ENCODE results near the gene MAPKAP1. TPM values are rescaled to one million over a fixed set of nuclear protein-coding genes. Genes with fewer than 3 reads are reported as not detected.
"Not testable (repeated sequence)": the region's sequence is repeated elsewhere in the genome, so short reads cannot be mapped to it uniquely, and the experiment has no call there.

MAPKAP1 gene
- total RNA-seq, 1 experiment from 2014 or later, result 203 TPM

GRCh38 chr9:125609744-125610143 is 97.3 kb downstream of the MAPKAP1 start:
- DNase-seq (ENCODE audit: low read depth), result no peak

DNA sequence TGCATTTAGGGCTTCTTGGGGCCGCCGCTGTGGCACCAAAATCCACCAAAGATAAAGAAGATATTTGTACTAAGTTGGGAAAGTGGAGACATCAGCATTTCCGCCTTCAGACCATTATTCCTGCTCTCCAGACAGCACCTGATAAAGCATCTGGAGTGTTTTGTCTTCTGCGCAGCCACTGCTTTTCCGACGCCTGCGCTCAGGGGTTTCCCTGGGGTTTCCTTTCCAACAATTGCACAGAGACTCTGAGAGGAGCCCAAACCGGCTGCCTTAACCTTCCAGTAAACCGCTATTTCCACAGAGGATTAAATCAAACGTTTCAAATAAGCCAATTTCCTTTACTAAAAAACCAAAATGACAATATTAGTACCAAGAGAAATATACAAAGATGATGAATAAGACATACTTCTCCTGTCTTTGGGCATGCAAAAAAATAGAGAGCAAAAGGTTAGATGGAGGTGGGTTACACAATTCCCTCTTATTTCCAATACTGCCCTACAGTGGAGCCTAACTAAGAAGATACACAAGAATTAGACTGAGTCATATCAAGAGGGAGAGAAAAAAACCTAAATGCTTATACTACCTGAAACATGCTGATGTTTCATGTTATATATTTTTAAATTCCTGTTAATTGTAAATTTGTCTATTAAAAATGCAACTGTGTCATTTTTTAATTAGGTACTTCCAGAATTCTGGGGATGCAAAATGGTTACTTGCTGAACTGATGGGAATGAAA is 98.4 kb downstream of the MAPKAP1 start:
- DNase-seq (ENCODE audit: low read depth), result no peak

GRCh38 chr9:125604196-125604595 is 102.8 kb downstream of the MAPKAP1 start:
- no peak for DNase-seq (ENCODE audit: low read depth)

DNA sequence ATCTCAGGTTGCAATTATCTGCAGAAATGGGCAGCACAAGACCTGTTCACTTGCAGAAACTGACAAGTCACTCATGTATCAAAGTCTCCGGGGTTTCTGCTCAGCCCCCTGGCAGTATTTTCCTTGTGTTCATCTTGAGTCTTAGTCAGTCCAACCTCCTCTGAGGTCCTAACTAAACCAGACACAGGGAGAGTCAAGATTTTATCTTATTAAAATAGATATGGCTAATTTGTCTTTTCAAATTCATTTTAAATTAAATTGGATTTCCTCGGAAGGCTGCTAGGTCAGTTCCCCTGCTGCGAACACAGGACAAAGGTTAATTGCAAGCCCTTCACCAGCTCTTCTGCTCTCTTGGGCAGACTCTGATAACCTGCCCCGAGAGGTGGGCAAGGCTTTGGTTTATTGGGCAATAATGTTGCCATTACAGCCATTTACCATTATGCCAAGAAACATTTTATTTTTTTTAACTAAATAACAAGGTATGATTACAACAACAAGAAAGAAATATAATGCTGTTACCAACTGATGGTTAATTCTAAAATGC is 103.5 kb downstream of the MAPKAP1 start:
- DNase-seq (ENCODE audit: low read depth), result no peak

DNA sequence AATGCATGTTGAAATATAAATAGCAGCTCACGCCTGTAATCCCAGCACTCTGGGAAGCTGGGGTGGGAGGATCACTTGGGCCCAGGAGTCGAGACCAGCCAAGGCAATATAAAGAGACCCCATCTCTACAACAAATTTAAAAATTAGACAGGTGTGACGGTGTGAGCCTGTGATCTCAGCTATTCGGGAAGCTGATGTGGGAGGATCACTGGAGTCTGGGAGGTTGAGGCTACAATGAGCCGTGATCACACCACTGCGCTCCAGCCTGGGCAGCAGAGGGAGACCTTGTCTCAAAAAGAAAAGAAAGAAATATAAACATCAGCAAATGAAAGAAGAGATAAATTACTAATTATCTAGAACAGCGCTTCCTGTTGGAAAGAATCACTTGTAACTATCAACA is 105.0 kb downstream of the MAPKAP1 start:
- no peak for DNase-seq (ENCODE audit: low read depth)

- DNase-seq (ENCODE audit: low read depth), result no peak
Observed at GRCh38 chr9:125600194-125600593, 106.8 kb downstream of the MAPKAP1 start.

- DNase-seq (ENCODE audit: low read depth), result no peak
Observed at GRCh38 chr9:125594223-125594610, 112.8 kb downstream of the MAPKAP1 start.

- no peak for DNase-seq (ENCODE audit: low read depth)
Observed at GRCh38 chr9:125593581-125594222, 113.3 kb downstream of the MAPKAP1 start.

GRCh38 chr9:125591888-125592287 is 115.1 kb downstream of the MAPKAP1 start:
- no peak for DNase-seq (ENCODE audit: low read depth)

GRCh38 chr9:125591245-125591644 is 115.8 kb downstream of the MAPKAP1 start:
- no peak for DNase-seq (ENCODE audit: low read depth)

DNA sequence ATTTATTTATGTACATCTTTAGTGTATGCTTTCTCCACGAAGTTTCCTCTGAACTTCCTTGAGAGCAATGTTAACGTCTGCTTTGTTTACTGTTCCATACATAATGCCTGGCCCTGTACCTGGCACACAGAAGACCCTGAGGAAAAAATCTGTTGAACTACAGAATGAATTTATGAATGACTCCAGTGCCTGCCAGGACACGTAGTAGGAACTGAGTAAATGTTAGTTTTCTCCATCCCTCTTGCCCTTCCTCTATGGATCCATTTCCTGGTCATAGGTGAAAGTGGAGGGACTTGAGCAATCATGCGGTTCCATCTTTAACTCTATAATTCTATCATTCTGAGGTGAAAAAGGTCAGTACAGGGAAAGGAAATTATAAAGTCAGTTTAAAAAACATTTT is 117.7 kb downstream of the MAPKAP1 start:
- DNase-seq (ENCODE audit: low read depth), result no peak

- no peak for DNase-seq (ENCODE audit: low read depth)
Observed at GRCh38 chr9:125587819-125588460, 119.1 kb downstream of the MAPKAP1 start.

- no peak for DNase-seq (ENCODE audit: low read depth)
Observed at GRCh38 chr9:125586172-125586511, 120.9 kb downstream of the MAPKAP1 start.

GRCh38 chr9:125585503-125586171 is 121.4 kb downstream of the MAPKAP1 start:
- DNase-seq (ENCODE audit: low read depth), result no peak

GRCh38 chr9:125580701-125581286 is 126.2 kb downstream of the MAPKAP1 start:
- DNase-seq (ENCODE audit: low read depth), result no peak

GRCh38 chr9:125579030-125579932 is 127.7 kb downstream of the MAPKAP1 start:
- DNase-seq (ENCODE audit: low read depth), result no peak

DNA sequence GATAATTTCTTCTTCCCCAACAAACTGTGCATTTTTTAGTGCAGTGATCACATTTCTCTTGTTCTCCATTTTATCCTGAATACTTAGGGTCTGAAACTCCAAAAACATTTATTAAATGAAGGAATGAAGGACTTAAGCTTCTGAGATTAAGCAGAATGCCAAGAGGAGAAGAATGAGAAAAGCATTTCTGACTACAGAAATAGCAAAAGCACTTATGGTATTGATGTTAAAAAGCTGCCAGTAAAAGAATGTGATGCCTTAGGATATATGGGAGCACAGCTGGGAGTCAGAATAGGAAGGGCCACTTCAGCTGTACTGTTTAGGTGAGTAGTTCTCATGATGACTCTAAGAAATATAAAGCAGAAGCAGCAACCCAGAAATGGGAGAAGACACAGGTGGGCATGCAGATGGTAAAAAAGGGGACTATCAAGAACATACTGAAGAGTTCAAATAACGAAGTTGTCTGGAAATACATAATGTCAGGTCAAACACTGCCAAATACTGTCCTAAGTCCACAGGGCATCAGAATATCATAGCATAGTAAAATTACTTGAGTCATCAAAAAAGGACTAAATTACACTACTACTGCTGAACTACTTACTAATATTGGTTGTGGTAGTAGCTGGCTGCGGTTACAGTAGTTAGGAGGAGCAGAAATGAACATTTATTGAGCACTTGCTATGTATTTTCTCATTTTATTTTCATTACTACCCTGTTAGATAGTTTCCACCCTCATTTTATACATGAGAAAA is 132.7 kb downstream of the MAPKAP1 start:
- no peak for DNase-seq (ENCODE audit: low read depth)

- DNase-seq (ENCODE audit: low read depth), result not testable (repeated sequence)
Observed at GRCh38 chr9:125572461-125572860, 134.5 kb downstream of the MAPKAP1 start.

GRCh38 chr9:125571824-125572223 is 135.2 kb downstream of the MAPKAP1 start:
- DNase-seq (ENCODE audit: low read depth), result not testable (repeated sequence)

GRCh38 chr9:125570246-125570645 is 136.8 kb downstream of the MAPKAP1 start:
- DNase-seq (ENCODE audit: low read depth), result no peak

Measured in HT1080 (cell line).